SKM-1 treated with dmso at 0.1 percent for 144 hours (cell line): ENCODE data around the gene TNS4.

Experiments
- DNase-seq: peaks from one replicate; lab custom pipeline; 2025; ENCODE audit not compliant: unreplicated experiment; lab: John Stamatoyannopoulos, UW

Gene TNS4

DNA sequence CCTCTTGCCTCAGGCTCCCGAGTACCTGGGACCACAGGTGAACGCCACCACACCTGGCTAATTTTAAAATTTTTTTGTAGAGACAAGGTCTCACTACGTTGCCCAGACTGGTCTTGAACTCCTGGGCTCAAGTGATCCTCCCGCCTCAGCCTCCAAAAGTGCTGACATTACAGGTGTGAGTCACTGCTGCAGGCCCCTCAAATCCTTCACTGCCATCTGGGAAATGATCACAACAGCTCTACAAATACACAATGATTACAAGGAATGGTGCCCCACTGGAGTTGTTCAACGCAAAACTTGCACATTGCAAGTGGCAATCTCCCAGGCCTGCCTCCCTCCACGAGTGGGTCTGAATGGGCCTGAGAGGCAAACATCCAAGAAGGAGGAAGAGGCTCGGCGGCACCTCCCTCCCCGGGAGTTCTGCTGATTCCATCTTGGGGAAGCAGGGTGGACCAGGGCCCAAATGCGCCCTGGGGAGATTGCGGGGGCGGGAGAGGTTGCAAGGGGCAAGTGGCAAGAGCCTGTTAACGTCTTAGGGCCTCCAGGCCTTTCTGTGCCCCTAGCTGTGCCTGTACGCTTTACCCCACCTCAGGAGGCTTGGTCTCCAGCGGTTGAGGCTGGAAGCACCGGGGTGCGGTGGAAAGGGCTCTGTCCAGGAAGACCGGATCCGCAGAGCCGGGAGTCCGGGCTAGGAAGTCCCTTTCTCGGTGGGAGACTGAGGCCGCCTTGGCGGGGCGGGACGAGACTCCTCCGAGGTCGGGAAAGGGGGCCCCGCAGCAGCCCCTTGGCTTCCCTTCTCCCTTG lies 58.8 kb downstream of the TNS4 start:
- DNase-seq = no peak

DNA sequence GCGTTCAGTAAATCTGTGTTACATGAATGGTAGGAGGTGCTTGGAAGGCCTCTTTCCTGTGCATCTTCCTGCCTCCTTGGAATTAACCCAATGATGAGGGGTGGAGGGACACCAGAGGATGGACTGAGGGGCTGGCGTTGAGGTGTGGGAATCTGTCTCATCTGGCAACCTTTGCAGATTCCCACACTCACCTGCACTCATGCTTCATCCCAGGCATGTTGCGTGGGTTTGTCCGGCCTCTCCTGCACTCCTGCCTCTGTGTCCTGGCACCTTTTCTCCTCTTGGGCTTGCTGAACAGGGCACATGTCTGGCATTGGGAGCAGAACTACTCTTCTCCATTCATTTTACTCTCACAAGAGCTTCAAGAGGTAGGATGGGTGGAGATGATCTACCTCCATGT lies 61.3 kb downstream of the TNS4 start:
- no peak for DNase-seq

DNA sequence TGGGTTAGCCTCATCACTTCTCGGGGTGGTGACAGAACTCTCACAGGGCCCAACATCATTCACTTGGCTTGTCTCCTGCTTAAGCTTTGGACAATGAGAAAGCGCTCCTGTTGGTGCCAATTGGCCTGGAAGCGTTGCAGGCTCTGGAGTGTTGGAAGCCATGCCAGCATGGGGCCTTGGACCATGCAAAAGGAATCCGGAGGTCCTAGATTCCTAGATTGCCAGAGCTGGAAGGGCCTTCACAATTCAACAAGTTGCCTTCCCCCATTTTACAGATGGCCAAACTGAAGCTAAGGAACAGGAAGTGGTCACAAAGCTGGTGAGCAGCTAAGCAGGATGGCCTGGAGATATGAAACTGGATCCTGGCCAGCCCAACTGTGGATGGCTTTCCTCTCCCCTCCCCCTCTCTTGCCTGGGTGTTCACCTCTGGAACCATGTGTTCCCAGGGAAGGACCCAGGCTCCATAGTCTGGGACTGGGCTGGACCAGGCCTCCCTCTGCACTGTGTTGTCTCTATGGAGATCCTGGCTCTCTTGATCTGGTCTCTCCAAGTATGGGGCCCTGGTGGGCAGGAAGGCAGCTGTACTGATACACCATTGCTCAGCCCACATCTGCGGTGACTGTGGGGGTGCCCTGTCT lies 64.2 kb downstream of the TNS4 start:
- peak; percentile 25 for DNase-seq

DNA sequence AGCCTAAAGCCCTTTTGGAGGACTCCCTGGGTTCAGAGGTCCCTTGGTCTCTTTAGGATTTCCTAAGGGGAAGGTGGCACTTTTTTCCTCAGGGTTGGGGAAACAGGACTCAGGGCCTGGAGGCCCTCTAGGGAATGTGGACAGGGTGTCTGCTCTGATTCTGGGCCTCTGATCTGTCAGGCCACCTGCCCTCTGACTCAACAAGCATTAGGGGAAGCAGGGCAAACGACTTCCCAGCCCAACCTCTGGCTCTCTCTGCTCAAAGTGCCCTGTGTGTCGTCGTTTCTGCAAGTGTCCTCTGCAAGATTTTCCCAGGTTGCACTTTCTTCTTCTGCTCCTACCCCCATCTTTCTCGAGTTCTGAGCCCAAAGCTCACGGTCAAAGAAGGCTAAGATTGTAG lies 64.8 kb downstream of the TNS4 start:
- DNase-seq = no peak

DNA sequence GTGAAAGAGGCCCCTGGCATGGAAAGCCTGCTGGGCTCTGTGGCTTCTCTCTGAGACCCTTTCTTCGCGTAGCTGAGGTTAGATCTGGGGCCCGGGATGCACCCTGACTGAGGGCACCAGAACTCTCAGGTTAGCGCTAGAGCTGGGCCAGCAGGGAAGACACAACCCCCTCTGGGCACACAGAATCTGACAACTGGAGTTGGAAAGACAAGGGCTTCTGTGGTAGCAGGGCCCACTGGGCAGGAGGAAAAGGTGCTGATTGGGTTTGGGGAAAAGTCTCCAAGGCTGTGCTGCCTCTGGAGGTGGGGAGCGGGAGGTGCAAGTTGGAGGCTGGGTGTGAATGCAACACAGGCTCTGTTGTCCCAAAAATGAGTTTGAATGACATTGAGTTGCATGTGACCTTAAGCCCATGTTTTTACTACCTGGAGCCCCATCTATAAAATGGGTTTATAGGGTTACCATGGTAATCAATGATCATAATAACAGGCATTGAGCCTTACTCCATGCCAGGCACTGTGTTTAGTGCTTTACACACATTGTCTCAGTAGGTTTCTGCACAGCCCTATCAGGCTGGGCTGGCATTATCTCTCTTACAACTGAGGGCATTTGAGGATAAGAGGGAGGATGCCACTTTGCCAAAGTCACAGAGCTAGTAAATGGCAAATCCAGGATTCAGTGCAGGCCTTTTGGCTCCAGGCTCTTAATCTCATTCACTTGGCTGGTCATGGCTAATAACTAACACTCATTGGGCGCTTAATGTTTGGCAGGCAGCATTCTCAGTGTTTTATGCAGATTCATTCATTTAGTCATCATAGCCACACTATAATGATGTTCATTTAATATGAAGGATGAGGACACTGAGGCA lies 67.6 kb downstream of the TNS4 start:
- DNase-seq = peak; percentile 7

DNA sequence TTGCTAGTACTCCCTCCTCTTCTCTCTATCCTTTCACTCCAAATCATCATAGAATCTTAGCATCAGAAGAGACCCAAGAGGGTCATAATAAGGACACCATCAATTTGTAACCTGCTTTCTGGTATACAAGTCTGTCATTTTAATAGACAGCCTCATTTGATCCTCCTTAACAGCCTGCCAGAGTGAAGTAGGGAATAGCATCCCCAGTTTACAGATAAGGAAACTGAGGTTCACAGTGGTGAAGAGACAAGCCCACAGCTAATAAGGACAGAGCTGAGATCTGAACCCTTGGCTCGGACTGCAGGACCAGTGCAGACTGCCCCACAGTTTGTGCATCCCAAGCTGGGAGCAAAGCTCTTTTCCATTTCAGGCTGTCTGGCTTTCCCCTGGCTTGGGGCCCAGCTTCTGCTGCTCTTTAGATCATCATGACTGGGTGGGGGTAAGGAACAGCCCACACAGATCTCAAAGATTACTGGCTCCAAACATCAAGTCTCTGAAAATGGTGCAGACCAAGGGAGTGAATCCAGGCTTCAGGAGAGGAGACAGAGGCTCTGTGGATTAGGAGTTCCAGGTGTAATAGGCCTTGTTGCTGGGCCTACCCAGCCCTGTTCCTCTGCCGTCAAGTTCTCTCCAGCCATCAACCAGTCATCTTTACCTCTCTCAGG lies 68.4 kb downstream of the TNS4 start:
- DNase-seq = no peak

DNA sequence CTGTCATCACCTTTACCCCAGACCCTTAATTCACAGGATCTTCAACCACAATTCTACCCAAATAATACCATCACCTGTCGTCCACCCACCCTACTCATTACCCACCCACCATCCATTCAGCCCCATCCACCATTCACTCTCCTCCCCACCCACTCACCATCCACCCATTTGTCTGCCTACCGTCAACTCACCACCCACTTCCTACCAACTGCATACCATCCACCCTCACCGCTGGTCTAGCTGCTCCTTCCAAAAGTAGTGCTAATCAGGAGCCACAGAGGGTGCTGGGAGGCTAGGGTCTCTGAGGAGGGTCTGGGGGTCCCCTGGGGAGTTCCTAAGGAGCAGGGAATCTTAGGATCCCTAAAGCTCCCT lies 70.2 kb downstream of the TNS4 start:
- no peak for DNase-seq

DNA sequence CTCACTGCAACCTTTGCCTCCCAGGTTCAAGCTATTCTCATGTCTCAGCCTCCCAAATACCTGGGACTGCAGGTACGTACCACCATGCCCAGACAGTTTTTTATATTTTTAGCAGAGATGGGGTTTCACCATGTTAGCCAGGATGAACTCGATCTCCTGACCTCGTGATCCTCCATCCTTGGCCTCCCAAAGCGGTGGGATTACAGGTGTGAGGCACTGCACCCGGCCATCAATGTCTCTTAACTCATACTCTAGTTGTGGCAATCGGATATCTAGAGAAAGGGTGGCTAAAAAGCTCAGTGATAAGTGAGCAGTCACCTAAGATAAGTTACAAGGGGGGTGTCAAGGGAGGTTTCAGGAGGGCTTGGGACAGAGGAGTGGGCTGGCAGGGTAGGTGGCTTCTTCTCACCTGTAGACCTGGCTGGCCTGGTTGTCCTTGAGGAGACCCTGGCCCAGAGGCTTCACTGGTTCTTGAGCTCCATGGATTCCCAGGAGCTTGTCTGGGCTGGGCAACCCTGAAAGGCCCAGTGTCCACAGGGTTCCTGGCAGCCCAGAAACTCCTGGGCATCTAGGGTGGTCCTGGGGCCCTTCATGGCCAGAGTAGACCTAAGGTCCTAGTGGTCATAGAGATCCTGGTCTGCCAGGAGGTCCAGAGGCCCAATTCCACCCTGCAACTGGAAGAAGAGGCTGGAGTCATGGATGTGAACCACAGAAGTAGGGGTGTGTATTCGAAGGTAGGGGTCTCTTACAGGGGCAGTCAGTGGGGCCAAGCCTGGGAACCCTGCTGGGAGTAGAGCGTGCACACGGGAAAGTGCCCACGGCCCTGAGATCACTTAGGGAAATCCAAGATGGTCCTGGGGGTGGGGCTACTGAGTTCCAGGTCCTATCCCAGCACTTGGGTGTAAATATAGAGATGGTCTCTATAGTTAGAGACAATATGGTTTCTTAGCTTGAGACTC lies 70.9 kb downstream of the TNS4 start:
- no peak for DNase-seq

DNA sequence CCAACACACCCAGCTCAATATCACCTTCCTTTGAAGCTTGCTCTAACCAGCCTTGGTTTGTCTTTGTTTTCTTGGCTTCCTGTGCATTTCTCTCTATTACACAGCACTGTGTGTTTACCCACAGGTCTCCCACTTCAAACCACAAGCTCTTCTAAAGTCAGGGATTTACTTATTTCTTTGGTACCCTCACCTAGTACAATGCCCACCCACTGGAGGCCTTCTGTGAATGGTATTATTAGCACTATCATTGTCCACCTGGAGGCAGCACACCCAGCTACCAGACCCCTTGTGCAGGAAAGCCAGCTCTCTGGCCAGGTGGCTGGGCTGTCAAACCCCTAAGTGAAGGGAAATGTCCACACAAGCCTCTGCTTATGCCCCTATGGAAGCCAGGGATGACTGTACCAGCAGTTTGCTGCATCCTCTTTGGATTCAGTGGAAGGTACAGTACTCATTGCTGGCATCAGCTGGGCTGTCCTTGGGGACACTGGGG lies 74.4 kb downstream of the TNS4 start:
- no peak for DNase-seq
